SK-N-SH (cell line): Measurements from ENCODE around the gene ATP8A1. TPM values are rescaled to one million over a fixed set of nuclear protein-coding genes. Genes with fewer than 3 reads are reported as not detected.

Source experiments
- CTCF ChIA-PET: fragments of 300-600, 350-600 bp; formaldehyde crosslinking; extraction: SDS; loops from one replicate; lab custom pipeline; 2021; lab: Yijun Ruan, JAX
- POLR2A ChIA-PET: fragments of 350-600 bp; sonication (Branson Sonifier 250); formaldehyde crosslinking; extraction: SDS; loops from one replicate; lab custom pipeline; 2020; ENCODE audit warnings: antibody characterized with exemption, inconsistent platforms; lab: Yijun Ruan, JAX
- DNase-seq: peaks from one replicate; pipeline ENCODE4 v3.0.0; 2012
- H2AFZ ChIP-seq: fragments of 200-600 bp; sonication (generic); 2 replicates; pipeline ENCODE4 v1.8.1; 2016; ENCODE audit warnings: antibody characterized with exemption, mild to moderate bottlenecking, low read depth
- H3F3A ChIP-seq: fragments of 200-600 bp; sonication (generic); replicated peaks from 2 replicates; pipeline ENCODE3; 2016; ENCODE audit warnings: antibody characterized with exemption, mild to moderate bottlenecking; ENCODE audit not compliant: insufficient read depth
- H3K27ac ChIP-seq, 2 experiments: fragments of 200-500 bp in 1 of 2; fragments of 200-600 bp in 1 of 2; sonication (Bioruptor generic) in 1 of 2; sonication (generic), shearing (Covaris generic) in 1 of 2; 2 replicates each; pipeline versions ENCODE4 v1.5.1 to v1.6.1; 2014 to 2016; ENCODE audit warnings: low read depth in 2 of 2, inconsistent platforms in 1 of 2, low read length in 1 of 2, mild to moderate bottlenecking in 1 of 2, mixed read lengths in 1 of 2
- H3K27me3 ChIP-seq: fragments of 200-600 bp; sonication (generic), shearing (Covaris generic); 2 replicates; pipeline ENCODE4 v1.6.1; 2016; ENCODE audit warnings: mixed run types; ENCODE audit not compliant: insufficient read depth
- H3K36me3 ChIP-seq, 2 experiments: fragments of 200-500 bp in 1 of 2; fragments of 200-600 bp in 1 of 2; sonication (Bioruptor generic) in 1 of 2; sonication (generic) in 1 of 2; replicated peaks in 1 of 2; 2 replicates each; pipeline versions ENCODE3 to v1.5.1; 2014 to 2016; ENCODE audit warnings: low read length in 1 of 2, mild to moderate bottlenecking in 1 of 2; ENCODE audit not compliant: insufficient read depth in 2 of 2, control insufficient read depth in 1 of 2
- H3K4me1 ChIP-seq, 2 experiments: fragments of 200-500 bp in 1 of 2; fragments of 200-600 bp in 1 of 2; sonication (Bioruptor generic) in 1 of 2; sonication (generic), shearing (Covaris generic) in 1 of 2; 2 replicates each; pipeline versions ENCODE4 v1.5.1 to v1.6.1; 2014 to 2016; ENCODE audit warnings: low read depth in 1 of 2, low read length in 1 of 2, mixed run types in 1 of 2; ENCODE audit not compliant: insufficient read depth in 2 of 2, control insufficient read depth in 1 of 2
- H3K4me2 ChIP-seq: fragments of 200-600 bp; sonication (generic), shearing (Covaris generic); 2 replicates; pipeline ENCODE4 v1.6.1; 2017; ENCODE audit warnings: mixed run types
- H3K4me3 ChIP-seq, 2 experiments: fragments of 200-500 bp in 1 of 2; fragments of 200-600 bp in 1 of 2; sonication (Bioruptor generic) in 1 of 2; sonication (generic), shearing (Covaris generic) in 1 of 2; 2 replicates each; pipeline versions ENCODE4 v1.5.1 to v1.8.1; 2014 to 2016; ENCODE audit warnings: low read depth in 2 of 2, inconsistent platforms in 1 of 2, low read length in 1 of 2, mild to moderate bottlenecking in 1 of 2, mixed read lengths in 1 of 2, moderate library complexity in 1 of 2
- H3K79me2 ChIP-seq: fragments of 200-600 bp; sonication (generic); 2 replicates; pipeline ENCODE4 v1.8.1; 2017; ENCODE audit warnings: mild to moderate bottlenecking; ENCODE audit not compliant: insufficient read depth
- H3K9ac ChIP-seq: fragments of 200-600 bp; sonication (generic); 2 replicates; pipeline ENCODE4 v1.6.1; 2017; ENCODE audit warnings: mixed run types
- H3K9me2 ChIP-seq: fragments of 200-600 bp; sonication (generic); 2 replicates; pipeline ENCODE4 v1.6.1; 2017; ENCODE audit warnings: mixed run types
- H3K9me3 ChIP-seq: fragments of 200-600 bp; sonication (generic); 2 replicates; pipeline ENCODE4 v1.6.1; 2017; ENCODE audit warnings: mixed run types, mild to moderate bottlenecking, moderate library complexity
- H4K20me1 ChIP-seq: fragments of 200-600 bp; sonication (generic); 2 replicates; pipeline ENCODE4 v1.6.1; 2017; ENCODE audit warnings: mild to moderate bottlenecking, mixed run types; ENCODE audit not compliant: insufficient read depth
- CHD2 ChIP-seq: fragments of 150-350 bp; IDR thresholded peaks from 2 replicates; pipeline ENCODE4 v1.6.1; 2018; ENCODE audit warnings: low read length; ENCODE audit not compliant: partially characterized antibody
- EZH2phosphoT487 ChIP-seq: fragments of 200-600 bp; sonication (generic); IDR thresholded peaks from 2 replicates; pipeline ENCODE4 v1.6.1; 2017; ENCODE audit warnings: low read depth, mixed run types, mild to moderate bottlenecking, antibody characterized with exemption, moderate library complexity, borderline replicate concordance
- FOXJ3 ChIP-seq: sonication (generic); formaldehyde crosslinking; IDR thresholded peaks from 2 replicates; pipeline ENCODE4 v1.5.1; 2020; ENCODE audit warnings: mild to moderate bottlenecking, missing genetic modification reagents
- GATA2 ChIP-seq: sonication (generic); formaldehyde crosslinking; IDR thresholded peaks from 2 replicates; pipeline ENCODE4 v1.5.0; 2020; ENCODE audit warnings: mild to moderate bottlenecking, missing genetic modification reagents
- MEF2A ChIP-seq: IDR thresholded peaks from 2 replicates; pipeline ENCODE4 v1.4.0; 2012; ENCODE audit warnings: low read depth, borderline replicate concordance
- MXI1 ChIP-seq: IDR thresholded peaks from 2 replicates; pipeline ENCODE4 v1.6.1; 2012; ENCODE audit warnings: mild to moderate bottlenecking, low read depth, low read length, improper control_type of control experiment
- POLR2AphosphoS5 ChIP-seq: IDR thresholded peaks from 2 replicates; pipeline ENCODE4 v1.6.1; 2012; ENCODE audit warnings: low read depth, low read length
- RAD21 ChIP-seq: IDR thresholded peaks from 2 replicates; pipeline ENCODE4 v1.6.1; 2012; ENCODE audit warnings: mild to moderate bottlenecking, low read length
- RFX5 ChIP-seq: IDR thresholded peaks from 2 replicates; pipeline ENCODE4 v1.6.1; 2012; ENCODE audit warnings: mild to moderate bottlenecking, improper control_type of control experiment, low read length
- RXRA ChIP-seq: IDR thresholded peaks from 2 replicates; pipeline ENCODE4 v1.4.0; 2012; ENCODE audit warnings: low read depth, mild to moderate bottlenecking, borderline replicate concordance
- SIN3A ChIP-seq: IDR thresholded peaks from 2 replicates; pipeline ENCODE4 v1.6.1; 2012; ENCODE audit warnings: low read depth, mild to moderate bottlenecking, low read length, moderate library complexity, borderline replicate concordance
- SMC3 ChIP-seq: IDR thresholded peaks from 2 replicates; pipeline ENCODE4 v1.6.1; 2012; ENCODE audit warnings: low read depth, low read length, improper control_type of control experiment
- TAF1 ChIP-seq: IDR thresholded peaks from 2 replicates; pipeline ENCODE4 v1.6.1; 2012; ENCODE audit warnings: low read depth, mild to moderate bottlenecking, low read length, moderate library complexity, borderline replicate concordance
- WGBS: methylation state at CpG from one replicate; pipeline ENCODE4 v1.1.6; 2017; ENCODE audit warnings: low lambda C conversion rate; 5-methylcytosine and 5-hydroxymethylcytosine counted together
- polyA plus RNA-seq, 3 experiments: library from polyadenylated mRNA; depleted of rRNA; stranded (reverse); fragments of >200 nt; gene quantifications; 2 replicates each; pipeline ENCODE4 v1.2.3, GENCODE V29; 2012
- TF ChIP-seq, protein P1 (sequence below): IDR thresholded peaks from 2 replicates; pipeline ENCODE4 v1.4.0; 2012; ENCODE audit warnings: low read depth, borderline replicate concordance
- TF ChIP-seq, protein P2 (sequence below): IDR thresholded peaks from 2 replicates; pipeline ENCODE4; 2012
- TF ChIP-seq, protein P3 (sequence below): fragments of 150-350 bp; IDR thresholded peaks from 2 replicates; pipeline ENCODE4 v1.6.1; 2017; ENCODE audit warnings: antibody characterized with exemption, low read length, low read depth, borderline replicate concordance
- TF ChIP-seq, protein P4 (sequence below): IDR thresholded peaks from 2 replicates; pipeline ENCODE4 v1.6.1; 2012; ENCODE audit warnings: mild to moderate bottlenecking, low read depth, low read length, moderate library complexity

ATP8A1 gene
- polyA plus RNA-seq, 1 of the 3 experiments (the other 2 are of a cell fraction), result 0.38 TPM

DNA sequence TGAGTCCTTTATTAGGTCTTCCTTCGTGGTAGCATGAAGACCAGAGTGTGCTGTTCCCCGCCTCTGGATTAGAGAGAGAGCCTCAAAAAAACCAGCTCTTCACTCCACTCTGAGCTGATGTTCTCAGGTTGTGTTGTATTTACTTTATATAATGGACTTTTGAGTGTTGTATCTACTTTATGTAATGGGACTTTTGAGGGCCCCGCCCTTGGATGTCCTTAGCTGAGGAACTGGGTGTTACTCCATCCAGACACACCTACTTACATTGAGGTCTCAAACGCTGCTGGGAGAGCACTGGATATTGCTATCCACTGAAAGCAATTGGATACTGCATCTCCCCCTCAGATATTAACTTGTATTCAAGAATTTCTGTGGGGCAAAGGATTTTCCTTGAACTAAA, 28.2 kb downstream of the ATP8A1 start:
- ChIA-PET POLR2A (no interaction called here), CTCF (interaction anchor here (1.7 kb wide), 1 partner anchor 11 kb away, joined by 4 read pairs; no protein-coding TSS in a partner anchor)
- no peaks in the 10 kb centered on the region for H3K9me3 ChIP-seq
- H3K9ac ChIP-seq, result no peak overlapping the region
- no peaks in the 10 kb centered on the region for H3K79me2 ChIP-seq
- no peaks in the 10 kb centered on the region for H4K20me1 ChIP-seq
- H3F3A ChIP-seq, result no peaks in the 10 kb centered on the region
- H3K4me1 ChIP-seq, result peaks cover 0 to 2% of the 10 kb centered on the region in 2 experiments; a peak in 1 of 4 replicates
- TF ChIP-seq SIN3A (no peak), GATA2 (no peak), RFX5 (no peak), CHD2 (no peak), FOXJ3 (CRISPR knock-in tag) (no peak), EZH2phosphoT487 (no peak), MEF2A (no peak), RAD21 (no peak), TAF1 (no peak), MXI1 (no peak), POLR2AphosphoS5 (no peak), SMC3 (no peak), RXRA (no peak)
- TF ChIP-seq, protein P1, sequence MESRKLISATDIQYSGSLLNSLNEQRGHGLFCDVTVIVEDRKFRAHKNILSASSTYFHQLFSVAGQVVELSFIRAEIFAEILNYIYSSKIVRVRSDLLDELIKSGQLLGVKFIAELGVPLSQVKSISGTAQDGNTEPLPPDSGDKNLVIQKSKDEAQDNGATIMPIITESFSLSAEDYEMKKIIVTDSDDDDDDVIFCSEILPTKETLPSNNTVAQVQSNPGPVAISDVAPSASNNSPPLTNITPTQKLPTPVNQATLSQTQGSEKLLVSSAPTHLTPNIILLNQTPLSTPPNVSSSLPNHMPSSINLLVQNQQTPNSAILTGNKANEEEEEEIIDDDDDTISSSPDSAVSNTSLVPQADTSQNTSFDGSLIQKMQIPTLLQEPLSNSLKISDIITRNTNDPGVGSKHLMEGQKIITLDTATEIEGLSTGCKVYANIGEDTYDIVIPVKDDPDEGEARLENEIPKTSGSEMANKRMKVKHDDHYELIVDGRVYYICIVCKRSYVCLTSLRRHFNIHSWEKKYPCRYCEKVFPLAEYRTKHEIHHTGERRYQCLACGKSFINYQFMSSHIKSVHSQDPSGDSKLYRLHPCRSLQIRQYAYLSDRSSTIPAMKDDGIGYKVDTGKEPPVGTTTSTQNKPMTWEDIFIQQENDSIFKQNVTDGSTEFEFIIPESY, result no peak
- TF ChIP-seq, protein P2, sequence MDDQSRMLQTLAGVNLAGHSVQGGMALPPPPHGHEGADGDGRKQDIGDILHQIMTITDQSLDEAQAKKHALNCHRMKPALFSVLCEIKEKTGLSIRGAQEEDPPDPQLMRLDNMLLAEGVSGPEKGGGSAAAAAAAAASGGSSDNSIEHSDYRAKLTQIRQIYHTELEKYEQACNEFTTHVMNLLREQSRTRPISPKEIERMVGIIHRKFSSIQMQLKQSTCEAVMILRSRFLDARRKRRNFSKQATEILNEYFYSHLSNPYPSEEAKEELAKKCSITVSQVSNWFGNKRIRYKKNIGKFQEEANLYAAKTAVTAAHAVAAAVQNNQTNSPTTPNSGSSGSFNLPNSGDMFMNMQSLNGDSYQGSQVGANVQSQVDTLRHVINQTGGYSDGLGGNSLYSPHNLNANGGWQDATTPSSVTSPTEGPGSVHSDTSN, result no peak
- TF ChIP-seq, protein P3, sequence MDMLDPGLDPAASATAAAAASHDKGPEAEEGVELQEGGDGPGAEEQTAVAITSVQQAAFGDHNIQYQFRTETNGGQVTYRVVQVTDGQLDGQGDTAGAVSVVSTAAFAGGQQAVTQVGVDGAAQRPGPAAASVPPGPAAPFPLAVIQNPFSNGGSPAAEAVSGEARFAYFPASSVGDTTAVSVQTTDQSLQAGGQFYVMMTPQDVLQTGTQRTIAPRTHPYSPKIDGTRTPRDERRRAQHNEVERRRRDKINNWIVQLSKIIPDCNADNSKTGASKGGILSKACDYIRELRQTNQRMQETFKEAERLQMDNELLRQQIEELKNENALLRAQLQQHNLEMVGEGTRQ, result no peak
- TF ChIP-seq, protein P4, sequence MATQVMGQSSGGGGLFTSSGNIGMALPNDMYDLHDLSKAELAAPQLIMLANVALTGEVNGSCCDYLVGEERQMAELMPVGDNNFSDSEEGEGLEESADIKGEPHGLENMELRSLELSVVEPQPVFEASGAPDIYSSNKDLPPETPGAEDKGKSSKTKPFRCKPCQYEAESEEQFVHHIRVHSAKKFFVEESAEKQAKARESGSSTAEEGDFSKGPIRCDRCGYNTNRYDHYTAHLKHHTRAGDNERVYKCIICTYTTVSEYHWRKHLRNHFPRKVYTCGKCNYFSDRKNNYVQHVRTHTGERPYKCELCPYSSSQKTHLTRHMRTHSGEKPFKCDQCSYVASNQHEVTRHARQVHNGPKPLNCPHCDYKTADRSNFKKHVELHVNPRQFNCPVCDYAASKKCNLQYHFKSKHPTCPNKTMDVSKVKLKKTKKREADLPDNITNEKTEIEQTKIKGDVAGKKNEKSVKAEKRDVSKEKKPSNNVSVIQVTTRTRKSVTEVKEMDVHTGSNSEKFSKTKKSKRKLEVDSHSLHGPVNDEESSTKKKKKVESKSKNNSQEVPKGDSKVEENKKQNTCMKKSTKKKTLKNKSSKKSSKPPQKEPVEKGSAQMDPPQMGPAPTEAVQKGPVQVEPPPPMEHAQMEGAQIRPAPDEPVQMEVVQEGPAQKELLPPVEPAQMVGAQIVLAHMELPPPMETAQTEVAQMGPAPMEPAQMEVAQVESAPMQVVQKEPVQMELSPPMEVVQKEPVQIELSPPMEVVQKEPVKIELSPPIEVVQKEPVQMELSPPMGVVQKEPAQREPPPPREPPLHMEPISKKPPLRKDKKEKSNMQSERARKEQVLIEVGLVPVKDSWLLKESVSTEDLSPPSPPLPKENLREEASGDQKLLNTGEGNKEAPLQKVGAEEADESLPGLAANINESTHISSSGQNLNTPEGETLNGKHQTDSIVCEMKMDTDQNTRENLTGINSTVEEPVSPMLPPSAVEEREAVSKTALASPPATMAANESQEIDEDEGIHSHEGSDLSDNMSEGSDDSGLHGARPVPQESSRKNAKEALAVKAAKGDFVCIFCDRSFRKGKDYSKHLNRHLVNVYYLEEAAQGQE, result no peak
- no peak overlapping the region for H3K4me2 ChIP-seq
- H3K36me3 ChIP-seq, result no peaks in the 10 kb centered on the region
- no peaks in the 10 kb centered on the region for H3K9me2 ChIP-seq
- 41% methylated on average over 4 of the region's 4 CpGs for WGBS
- no peak for DNase-seq
- no peak overlapping the region for H3K27ac ChIP-seq
- H2AFZ ChIP-seq, result no peak overlapping the region
- H3K4me3 ChIP-seq, result no peak overlapping the region
- H3K27me3 ChIP-seq, result no peaks in the 10 kb centered on the region
